HG02981 (cell line): ENCODE data around the gene ARID5B.

ENCODE experiments used
- ATAC-seq: cut with Tn5 transposase; IDR thresholded peaks from one replicate; pipeline ENCODE4 v1.9.1; 2021; ENCODE audit warnings: mild to moderate bottlenecking, moderate library complexity; ENCODE audit not compliant: unreplicated experiment

ARID5B gene

DNA sequence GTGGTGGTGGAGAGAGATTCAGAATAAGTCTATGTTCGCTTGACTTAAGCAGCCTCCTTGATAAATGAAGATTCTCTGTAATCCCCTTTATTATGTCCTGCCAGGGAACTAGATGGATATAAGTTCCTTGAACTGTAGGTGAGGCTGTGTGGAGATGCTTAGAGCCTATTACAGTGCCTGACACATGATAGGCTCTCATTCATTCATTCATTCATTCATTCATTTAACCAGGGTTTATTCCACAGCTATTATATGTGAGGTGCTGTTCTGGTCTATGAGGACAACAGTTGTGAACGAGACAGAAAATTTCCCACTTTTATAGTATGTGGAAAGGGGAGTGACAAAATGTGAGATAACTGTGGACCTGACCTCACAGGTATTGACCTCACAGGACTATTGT, 105.6 kb downstream of the ARID5B start:
- no peak for ATAC-seq

DNA sequence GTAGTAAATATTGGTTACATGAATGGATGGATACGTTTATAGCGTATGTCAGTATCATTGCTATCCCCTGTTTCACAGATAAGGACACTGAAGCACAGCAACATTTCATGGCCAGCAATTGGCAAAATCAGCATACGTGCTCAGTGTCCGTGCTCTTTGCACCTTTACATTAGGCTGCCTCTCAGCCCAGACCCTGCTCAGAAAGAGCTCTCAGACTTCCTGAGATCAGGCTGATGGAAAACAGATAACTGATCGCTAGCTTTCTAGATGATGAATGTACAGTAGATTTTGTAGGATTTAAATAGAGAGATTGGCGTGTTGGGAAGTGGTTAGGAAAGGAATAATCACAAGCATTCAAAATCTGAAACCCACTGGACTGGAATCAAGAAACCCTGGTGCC, 106.7 kb downstream of the ARID5B start:
- no peak for ATAC-seq

DNA sequence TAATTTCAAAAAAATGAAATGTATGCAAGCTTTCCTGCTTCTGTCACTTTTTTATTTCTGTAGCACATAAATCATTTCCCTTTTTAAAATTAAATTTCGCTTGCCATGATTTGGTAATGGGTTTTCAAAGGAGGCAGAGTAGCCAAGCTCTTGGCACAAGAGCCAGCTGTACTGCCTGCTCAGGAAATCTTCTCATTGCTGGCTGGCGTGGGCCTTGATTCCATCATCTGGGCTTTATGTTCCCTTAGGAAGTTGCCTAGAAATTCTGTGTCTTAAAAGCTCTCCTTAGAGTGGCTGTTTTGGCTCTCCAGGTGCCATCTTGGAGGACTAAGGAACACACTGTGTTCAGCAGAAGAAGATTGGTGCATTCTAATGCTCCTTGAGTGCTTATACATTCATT, 107.4 kb downstream of the ARID5B start:
- ATAC-seq, result no peak

DNA sequence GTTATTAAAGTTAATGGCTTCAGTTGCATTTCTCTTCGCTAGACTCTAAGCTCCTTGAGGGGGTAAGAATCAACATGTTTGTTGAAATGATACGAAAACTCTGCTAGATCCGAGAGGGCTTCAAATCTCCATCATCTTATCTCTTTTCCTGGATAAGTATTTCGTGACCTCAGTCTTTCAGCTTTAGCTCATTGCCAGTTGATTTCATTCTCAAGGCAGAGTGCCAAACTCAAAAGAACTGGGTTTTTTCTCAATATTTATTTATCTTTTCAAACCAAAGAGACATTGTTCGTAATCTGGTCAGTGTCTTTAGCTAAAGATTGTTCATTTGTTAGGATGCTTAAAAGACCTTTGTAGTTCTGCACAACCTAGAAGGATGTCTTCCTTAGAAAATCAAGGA, 108.9 kb downstream of the ARID5B start:
- no peak for ATAC-seq

DNA sequence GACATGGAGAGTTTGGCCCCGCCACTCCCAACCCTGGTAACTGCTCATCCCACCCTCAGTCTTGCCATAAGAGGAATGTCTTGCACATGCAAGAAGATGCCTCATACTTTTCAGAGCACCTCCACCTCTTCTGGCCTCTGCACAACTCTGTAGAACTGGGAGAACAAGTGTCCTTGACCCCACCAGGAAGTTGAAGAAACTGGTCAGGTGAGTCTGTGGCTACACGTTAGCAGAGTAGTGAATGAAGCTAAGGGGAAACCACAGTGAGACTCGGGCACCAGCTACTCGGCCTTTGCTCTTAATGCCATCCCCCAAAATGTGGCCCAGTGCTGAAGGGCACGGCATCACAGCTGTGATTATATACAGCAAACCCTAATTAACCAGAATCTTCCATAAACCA, 110.1 kb downstream of the ARID5B start:
- ATAC-seq, result no peak

DNA sequence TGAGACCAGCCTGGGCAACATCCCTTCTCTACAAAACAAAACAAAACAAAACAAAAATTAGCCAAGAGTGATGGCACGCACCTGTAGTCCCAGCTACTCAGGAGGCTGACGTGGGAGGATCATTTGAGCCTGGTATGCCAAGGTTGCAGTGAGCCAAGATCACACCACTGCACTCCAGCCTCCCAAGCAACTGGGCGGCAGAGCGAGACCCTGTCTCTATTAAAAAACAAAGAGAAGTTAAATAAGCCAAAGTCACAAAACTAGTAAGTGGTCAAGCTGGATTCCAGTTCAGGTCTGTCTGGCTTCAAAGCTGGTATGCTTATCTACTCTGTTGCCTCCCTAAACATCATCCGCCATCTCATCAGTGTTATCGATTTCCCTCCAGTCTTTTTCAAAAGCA, 110.8 kb downstream of the ARID5B start:
- no peak for ATAC-seq

DNA sequence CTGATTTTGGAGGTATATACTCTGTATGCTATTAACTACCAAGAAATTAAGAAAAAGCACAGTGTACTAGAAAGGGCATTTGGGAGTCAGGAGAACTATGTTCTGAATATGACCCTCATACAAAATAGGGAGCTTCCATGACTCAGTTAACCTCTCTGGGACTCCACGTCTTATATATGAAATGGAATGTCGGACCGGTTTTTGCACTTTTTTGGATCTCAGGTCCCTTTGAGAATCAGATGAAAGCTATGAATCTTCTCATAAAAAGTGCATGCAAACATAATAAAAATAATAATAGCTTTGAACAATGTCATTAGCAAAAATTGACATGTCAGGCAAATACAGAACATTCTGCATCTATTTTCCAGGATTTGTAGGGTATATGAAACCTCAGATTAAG, 113.0 kb downstream of the ARID5B start:
- no peak for ATAC-seq

DNA sequence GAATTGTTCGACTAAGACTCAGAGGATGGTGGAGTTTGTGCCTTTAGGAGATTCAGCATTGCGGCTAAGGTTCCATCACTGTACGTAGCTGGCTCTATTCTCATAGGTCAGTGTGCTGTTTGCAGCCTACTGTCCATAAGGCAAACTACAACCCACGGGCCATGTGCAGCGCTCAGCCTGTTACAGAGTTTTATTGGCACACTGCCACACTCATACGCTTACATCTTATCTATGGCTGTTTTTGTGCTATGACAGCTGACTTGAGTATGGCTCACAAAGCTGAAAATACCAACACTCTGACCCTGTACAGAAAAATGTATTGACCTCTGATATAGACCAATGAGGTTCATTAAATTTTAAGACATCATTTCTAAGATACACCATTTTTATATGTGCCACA, 114.5 kb downstream of the ARID5B start:
- no peak for ATAC-seq

DNA sequence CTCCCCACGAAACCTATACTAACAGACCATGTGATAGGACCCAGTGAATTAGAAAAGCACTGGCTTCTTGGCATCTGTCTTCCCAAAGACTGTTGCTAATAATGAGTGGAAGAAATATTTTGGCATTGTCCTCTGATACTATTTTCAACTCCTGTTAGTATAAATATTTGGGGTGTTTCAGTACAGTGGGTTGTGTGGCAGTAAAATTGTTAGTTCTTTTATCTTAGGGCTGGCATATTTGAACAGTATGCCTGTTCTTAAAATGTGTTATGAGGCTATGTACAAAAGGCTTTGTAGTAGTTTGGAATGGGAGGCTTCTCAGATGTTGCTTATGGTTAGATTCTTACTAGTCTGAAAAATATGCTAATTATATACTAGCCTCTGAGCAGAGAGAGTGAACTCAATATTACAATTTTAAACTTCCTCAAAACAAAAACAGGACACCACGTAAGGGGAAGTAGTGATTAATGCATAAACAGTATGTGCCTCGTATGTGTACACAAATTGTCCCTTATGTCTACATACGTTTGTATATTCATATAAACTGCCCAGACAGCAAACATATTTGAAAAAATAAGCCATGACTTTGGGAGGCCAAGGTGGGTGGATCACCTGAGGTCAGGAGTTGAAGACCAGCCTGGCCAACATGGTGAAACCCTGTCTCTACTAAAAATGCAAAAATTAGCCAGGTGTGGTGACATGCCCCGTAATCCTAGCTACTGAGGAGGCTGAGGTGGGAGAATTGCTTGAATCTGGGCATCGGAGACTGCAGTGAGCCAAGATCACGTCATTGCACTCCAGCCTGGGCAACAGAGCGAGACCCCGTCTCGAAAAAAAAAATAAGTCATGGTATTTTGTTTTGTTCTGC, 115.4 kb downstream of the ARID5B start:
- peak; percentile 60 for ATAC-seq

DNA sequence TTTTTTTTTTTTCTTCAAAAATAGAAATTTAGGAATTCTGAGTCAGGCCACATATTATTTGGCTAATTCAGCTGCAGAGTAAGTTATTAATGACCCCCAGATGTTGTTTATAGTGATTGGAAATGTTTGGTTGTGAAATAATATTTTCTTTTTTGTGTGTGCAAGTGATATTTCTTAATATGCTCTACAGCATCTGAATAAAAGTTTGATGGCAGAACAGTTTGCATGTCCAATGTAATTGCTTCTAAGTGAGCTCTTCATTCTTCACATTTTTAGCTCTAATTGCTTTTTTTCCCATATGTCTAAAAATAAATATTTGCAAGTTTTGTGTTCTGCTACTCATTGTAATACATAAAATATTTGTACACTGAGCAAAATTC, 116.0 kb downstream of the ARID5B start:
- no peak for ATAC-seq

DNA sequence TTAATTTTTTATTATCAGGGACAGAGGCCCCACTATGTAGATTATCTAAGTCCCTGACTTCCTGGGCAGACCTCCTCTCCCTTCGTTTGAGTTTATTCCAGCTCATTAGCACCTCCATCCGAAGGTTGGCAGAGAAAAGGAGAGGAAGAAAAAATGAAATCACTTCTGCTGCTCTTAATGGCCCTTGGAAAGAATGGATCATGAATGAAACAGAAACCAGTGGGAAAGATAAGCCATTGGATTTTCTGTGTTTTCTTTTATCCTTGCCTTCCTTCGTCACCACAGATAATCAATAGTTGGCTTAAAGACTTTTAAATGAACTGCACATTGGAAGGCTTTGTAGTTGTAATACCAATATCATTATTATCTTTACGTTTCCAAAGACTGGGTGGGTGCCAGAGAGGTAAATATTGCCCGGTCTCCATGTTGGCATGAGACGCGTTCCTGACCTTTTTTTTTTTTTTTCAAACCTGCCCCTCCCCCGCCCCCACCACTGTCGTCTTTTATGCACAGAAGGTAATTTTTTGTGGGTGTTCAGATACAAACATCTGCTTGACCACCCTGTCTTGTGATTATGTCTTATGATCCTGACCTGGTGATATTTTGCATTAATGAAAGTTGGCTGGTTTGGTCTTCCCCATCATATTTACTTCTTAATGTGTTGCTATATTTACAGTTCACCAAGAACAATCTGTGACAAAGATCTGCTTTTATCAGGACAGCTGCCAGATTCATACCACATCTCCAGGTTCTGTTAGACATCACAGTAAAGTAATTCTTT, 116.8 kb downstream of the ARID5B start:
- no peak for ATAC-seq

DNA sequence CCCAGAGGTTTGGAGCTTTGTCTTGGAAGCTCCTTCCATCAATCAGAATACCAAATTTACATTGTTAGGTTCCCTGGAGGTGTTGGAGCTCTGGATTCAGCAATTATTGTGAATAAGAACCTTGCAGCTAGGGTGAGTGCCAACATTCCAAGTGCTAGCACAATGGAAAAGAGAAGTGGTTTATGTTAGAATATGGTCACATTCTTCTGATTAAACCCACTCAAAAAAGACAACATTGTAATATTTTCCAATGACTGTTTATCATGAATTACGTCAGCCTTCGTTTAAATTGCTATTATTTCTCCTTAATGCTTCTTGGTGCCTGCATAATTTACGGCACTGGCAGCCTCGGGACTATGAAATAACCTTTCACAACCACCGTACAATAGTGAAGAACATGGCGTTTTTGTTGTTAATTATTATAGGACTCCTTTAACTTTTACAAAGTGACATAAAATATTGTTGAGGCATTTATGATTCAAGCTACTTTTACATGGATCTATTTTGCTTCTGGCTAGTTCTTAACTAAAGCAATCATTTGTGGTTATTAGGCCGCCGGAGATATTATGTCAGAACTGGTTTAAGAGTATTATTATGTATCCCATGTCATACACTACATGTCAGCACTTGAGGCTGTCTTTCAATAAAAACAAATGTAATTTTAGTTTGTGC, 117.7 kb downstream of the ARID5B start:
- no peak for ATAC-seq

DNA sequence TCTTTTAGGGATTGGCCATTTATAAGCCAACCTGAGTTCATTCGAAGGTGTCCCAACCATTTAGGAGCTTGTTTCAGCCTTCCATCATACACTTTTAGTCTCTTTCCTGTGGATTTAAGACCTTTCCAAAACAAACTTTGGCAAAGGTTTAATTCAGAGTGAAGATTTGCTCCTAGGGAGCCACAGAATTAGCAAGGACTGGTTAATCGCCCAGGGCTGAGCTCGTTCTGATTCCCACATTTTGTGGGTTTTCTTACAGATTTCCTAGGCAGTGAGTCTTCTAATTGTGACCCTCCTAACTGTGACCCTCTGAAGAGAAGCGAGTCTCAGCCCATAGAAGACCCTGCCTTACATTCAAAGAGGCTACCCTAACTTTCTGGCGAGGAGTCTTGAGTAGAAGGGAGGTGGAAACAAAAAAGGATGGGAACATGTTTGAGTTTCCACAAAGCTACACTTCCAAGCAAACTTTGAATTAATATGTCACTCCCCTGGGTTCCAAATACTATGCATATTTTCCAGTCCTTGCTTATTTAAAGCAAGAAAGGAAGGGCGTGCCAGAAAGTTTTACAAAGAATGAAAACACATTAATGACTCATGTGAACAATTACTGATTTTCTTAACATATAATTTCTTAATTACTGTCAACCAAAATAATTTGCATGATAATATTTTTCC, 118.3 kb downstream of the ARID5B start:
- ATAC-seq, result no peak

DNA sequence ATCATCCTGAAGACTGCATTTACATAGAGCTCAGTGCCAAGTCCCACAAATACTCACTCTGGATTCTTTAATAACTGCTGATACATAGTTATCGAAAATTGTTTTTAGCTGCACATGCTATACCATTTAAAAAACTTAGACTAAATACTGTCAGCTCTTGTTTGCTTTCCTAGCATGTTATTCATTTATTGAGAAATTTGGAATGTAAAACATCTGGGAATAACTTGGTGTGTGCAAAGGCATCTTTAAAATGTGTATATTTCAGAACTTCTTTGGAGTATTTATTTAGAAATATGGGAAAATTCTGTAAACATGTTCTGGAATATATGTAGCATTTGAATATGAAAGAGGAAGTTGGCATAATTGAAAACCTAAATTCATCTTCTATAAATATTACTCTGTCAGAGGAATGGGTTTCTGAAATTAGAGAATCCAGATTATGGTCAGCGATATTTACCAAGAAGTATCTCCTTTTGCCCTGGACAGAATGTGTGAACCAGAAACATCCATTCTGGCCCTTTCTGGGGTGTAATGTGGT, 119.7 kb downstream of the ARID5B start:
- ATAC-seq, result no peak

DNA sequence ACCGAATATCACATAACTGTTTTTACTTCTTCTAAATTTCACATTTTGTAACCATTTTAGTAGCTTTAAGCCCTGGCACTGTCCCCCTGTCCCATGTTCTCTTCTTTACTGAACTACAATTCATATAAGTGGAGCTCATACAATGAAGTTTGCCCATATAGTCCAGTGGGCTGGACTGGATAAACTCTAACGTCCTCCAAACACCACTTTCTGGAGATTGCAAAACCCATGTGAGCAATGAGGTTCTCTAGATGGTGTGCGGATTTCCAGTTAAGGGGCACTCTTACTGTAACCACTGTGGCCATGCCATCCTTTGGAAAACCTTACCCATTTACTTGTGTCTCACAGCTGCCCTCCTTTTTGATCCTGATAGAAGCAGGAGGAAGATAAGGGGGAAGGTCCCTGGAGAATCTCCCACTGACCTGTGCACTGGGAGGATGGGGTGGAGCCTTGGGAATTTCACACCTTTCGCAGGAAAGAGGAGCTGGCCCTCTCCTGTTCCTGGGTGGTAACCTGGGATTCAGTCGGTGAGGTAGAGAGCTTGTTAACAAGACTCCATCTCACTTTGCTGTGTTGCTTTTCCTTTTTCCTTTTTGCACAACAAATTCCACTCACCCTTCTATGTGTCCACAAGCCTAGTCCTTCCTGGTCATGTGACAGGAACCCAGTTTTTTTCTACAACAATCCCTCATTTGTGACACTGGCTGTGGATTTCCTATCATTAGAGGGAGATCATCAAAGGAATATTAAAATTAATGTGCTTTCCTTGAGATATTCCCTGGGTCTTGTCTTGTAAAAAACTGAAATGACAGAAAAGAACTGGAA, 120.7 kb downstream of the ARID5B start:
- ATAC-seq, result no peak

DNA sequence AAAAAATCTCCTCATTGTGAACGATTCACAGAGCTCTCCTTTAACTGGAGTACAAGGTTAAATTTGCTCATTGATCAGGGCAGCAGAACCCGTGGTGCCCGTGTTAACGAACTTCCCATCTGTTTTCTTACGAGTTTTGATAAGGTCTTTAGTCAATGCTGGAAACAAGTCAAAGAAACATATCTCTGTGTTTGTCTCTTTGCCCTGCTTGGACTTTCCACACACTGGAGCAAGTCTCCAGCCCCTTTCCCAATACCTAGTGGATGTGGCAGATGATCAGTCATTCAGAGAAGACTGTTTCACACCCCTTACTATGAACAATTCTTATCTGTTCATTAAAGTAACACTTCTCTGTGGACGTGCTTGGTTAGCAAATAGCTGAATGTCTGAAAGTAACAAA, 121.3 kb downstream of the ARID5B start:
- no peak for ATAC-seq

DNA sequence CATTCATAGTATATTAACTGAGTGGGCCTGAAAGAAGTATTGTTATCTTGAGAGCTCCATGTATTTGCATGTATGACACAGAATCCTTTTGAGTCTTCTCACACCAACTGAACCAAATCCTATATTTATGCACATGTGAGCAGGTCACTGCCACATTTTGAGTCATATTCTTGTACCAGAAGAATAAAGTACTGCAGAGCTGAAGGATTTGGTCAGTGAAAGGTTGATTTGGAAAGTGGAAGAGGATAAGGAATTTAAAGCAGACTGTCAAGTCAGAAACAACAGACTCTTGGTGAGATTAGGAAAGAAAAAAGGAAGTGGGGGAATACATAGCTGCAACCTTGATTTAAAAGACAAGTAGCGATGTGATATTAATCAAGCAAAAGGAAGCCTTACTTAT, 121.8 kb downstream of the ARID5B start:
- no peak for ATAC-seq

DNA sequence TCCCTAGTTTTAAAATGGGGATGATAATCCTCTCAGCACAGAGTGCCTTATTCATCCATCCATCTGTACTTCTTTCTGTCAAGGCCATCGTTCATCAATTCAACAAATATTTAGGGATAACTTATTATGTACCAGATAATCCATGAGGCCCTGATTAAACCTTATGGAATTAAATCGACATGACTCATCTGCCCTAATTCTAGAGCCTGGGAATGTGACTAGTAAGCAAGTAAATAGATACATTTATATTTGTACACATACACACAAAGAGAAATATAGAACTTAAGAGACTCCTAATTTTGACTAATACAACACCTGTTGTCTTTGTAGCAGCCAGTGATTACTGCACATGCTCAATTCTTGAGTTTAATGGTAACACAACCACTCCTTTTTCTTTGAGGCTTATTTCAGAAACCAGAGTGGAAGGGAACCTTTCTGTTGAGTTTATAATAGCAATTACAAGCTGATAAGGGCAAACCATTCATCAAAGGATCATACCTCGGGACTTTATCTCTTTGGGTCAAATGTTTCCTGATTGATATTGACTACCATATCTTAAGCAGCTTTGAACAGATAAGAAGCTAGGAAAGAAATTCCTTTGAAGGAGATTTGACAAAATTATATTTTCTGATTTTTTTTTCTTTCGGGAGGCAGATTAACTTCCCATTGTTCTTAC, 122.7 kb downstream of the ARID5B start:
- ATAC-seq, result no peak

DNA sequence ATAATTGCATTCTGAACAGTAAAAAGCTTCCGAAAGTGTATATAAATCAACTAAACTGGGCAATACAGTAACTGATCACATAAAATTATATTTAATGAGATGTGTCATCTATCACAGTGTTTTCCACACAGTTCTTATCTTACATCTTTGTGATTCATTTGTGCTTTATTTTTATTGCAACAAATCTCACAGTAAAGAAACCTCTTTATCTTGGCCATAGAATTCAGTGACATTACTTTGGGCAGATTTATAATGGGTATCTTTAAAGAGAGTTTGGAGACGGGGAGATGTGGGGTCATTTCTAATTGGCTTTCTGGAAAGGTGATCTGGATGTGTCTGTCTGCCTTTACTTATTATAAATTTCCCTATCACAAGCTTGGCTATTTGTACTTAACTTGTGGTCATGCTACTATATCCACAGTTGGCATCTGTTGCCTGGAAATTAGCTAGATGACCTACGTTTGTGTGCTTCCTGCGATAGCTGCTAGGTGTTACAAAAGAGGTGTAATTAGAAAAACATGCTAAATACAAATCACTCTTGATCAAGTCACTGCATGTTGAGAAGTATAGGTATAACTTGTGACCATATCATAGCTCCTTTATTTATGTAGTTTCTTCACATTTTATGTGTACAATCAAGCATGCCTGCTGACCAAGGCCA, 123.8 kb downstream of the ARID5B start:
- no peak for ATAC-seq
